Bronchial epithelial cell (primary cell): ENCODE data around the gene EIF4G2. TPM values are rescaled to one million over a fixed set of nuclear protein-coding genes. Genes with fewer than 3 reads are reported as not detected.
A peak's percentile ranks its signal among the peaks of the same experiment; 100 is the strongest.

Source experiments
- DNase-seq: peaks from one replicate; pipeline ENCODE4 v3.0.0-alpha.2; 2010; ENCODE audit warnings: low read depth
- FAIRE-seq: peaks from 2 replicates; lab custom pipeline; 2011; peaks lifted over from hg19 to GRCh38; lab: Jason Lieb, UNC
- H3K27me3 ChIP-seq: 2 replicates; pipeline ENCODE4 v1.5.1; 2011; ENCODE audit warnings: low read length; ENCODE audit not compliant: control insufficient read depth, insufficient read depth
- H3K36me3 ChIP-seq: 2 replicates; pipeline ENCODE4 v1.5.1; 2011; ENCODE audit warnings: low read length; ENCODE audit not compliant: control insufficient read depth, insufficient read depth
- H3K4me3 ChIP-seq: 2 replicates; pipeline ENCODE4 v1.5.1; 2011; ENCODE audit warnings: mild to moderate bottlenecking, low read depth, low read length, control low read depth
- total RNA-seq: library from RNA; depleted of rRNA; stranded (reverse); fragments of >200 nt; gene quantifications from 2 replicates; pipeline ENCODE4 v1.2.1, GENCODE V29; 2014
- TF ChIP-seq, protein P1 (sequence below): IDR thresholded peaks from 2 replicates; pipeline ENCODE4 v1.5.1; 2011; ENCODE audit warnings: mild to moderate bottlenecking, moderate library complexity, low read length, control low read depth, inconsistent platforms; ENCODE audit not compliant: insufficient read depth, severe bottlenecking

The EIF4G2 gene
- total RNA-seq, 1 donor from 2014 or later: 384 TPM

DNA sequence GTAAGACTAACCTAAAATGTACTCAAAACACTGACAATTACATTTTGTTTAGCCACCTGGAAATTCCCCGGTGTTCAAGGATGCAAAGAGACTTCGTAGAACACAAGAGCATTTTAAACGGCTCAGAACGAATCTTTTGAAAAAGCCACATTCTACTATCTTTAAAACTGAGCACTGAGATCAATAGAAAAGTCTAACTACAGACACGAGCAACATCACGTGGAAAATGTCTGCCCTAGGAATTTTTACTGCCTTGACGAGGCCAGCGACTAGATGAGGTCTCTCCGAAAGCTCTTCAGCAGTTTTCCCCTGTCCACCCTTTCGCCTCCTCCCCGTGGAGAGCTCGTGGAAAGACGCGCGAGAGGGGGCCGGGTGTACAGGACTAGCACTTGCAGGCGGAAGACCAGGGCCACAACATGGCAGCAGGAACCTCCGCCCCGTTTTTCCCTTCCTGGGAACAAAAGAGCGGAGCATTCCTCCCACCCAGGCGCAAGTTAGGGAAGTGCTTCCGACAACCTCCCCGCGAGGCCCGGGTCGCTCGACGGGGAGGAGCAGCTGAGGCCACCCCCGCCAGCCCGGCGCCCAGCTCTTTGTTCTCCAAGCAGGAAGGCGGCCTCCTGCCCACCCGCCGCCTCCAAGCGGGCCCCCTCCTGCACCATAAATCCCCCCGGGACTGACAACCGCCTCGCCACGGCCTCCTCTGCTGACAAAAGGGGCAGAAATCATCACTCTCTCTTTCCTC lies 1.1 kb downstream of the EIF4G2 start:
- TF ChIP-seq, protein P1, sequence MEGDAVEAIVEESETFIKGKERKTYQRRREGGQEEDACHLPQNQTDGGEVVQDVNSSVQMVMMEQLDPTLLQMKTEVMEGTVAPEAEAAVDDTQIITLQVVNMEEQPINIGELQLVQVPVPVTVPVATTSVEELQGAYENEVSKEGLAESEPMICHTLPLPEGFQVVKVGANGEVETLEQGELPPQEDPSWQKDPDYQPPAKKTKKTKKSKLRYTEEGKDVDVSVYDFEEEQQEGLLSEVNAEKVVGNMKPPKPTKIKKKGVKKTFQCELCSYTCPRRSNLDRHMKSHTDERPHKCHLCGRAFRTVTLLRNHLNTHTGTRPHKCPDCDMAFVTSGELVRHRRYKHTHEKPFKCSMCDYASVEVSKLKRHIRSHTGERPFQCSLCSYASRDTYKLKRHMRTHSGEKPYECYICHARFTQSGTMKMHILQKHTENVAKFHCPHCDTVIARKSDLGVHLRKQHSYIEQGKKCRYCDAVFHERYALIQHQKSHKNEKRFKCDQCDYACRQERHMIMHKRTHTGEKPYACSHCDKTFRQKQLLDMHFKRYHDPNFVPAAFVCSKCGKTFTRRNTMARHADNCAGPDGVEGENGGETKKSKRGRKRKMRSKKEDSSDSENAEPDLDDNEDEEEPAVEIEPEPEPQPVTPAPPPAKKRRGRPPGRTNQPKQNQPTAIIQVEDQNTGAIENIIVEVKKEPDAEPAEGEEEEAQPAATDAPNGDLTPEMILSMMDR: no peak
- peak; percentile 20 for DNase-seq
- Histone ChIP-seq H3K4me3 (peak overlapping the region; percentile 93), H3K36me3 (peaks cover 17% of the 10 kb centered on the region), H3K27me3 (no peaks in the 10 kb centered on the region)
- no peak for FAIRE-seq

DNA sequence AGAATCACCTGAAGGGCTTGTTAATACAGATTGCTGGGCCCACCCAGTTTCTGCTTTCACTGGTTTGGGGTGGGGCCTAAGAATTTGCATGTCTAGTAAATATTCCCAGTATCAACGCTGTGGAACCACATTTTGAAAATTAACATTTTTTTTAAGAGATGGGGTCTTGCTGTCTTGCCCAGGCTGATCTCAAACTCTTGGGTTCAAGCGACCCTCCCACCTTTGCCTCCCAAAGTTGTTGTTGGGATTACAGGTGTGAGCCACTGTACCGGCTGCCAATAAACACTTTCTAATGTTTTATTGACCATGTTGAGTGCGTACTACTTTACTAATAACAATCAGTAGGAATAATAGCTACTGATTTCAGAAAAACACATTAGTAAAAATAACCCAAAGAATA lies 2.5 kb downstream of the EIF4G2 start:
- TF ChIP-seq, protein P1: no peak
- FAIRE-seq (no peak), DNase-seq (no peak)
- Histone ChIP-seq H3K36me3 (peaks cover 26% of the 10 kb centered on the region), H3K27me3 (no peaks in the 10 kb centered on the region), H3K4me3 (peak overlapping the region; percentile 93)

DNA sequence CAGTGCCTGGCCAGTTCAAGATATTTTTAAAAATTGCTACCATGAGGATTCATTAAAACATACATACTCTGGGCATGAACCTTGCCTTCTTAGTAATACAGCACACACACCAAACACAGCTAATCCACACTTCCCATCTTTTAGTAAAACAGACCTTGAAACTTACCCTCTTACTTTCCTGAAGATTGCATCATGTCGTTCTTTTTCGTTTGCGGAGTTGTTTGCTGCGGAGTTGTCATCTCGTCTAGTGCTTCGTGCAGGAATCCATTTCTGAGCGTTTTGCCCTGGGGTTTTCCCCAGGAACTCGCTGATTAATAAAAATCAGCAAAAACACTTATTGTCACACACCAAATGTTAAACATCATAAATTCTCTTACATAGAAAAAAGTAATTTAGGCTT lies 3.0 kb downstream of the EIF4G2 start:
- H3K4me3 ChIP-seq: no peak overlapping the region
- DNase-seq: no peak
- peaks cover 26% of the 10 kb centered on the region for H3K36me3 ChIP-seq
- no peak for FAIRE-seq
- no peaks in the 10 kb centered on the region for H3K27me3 ChIP-seq
- TF ChIP-seq, protein P1: no peak

DNA sequence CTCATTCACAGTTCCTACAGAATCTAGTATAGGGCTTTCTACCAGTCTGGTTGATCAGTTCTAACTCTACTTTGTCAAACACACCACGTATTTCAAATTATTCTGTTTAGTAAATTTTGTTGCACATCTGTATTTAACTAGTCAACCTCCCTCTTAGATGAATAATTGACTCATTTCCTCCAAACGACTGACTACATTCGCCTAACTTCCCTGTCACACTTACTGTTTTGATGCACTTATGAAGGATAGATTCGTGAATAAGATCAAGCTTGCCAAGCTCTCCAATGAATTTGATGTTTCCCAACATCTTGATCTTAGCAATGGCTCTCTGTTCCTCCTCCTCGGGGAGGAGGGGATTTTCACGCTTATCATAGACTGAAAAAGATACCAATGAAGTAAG lies 5.0 kb downstream of the EIF4G2 start:
- DNase-seq (no peak), FAIRE-seq (no peak)
- peaks cover 38% of the 10 kb centered on the region for H3K36me3 ChIP-seq
- H3K4me3 ChIP-seq: no peak overlapping the region
- H3K27me3 ChIP-seq: no peaks in the 10 kb centered on the region
- TF ChIP-seq, protein P1: no peak

DNA sequence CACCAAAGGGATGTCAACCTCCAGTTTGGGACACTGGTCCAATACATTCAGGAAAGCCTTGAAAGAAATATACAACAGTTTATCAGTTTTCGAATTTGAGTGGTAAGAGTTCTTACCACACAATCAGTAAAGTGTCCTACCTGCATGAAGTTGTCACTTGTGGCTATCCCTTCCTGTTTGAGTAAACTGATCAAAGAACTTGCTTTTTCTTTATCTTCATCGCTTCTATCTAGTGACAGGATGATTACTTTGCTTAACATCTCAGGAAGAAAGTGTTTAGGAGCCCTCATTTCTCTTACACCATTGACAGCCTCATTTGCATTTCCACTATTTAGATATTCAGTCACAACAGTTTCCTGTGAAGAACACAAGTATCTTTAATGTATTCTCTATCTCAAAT lies 8.4 kb downstream of the EIF4G2 start:
- FAIRE-seq (no peak), DNase-seq (no peak)
- peaks cover 37% of the 10 kb centered on the region for H3K36me3 ChIP-seq

More for the DNA sequence above, 8.4 kb downstream of the EIF4G2 start:
- no peak overlapping the region for H3K4me3 ChIP-seq
- TF ChIP-seq, protein P1: no peak
- H3K27me3 ChIP-seq: no peaks in the 10 kb centered on the region
